GM21619 (cell line): ENCODE measurements around the gene FCGR3A.
"Not testable (repeated sequence)": the region's sequence is repeated elsewhere in the genome, so short reads cannot be mapped to it uniquely, and the experiment has no call there.

Source experiments
- ATAC-seq: cut with Tn5 transposase; IDR thresholded peaks from one replicate; pipeline ENCODE4 v1.9.1; 2021; ENCODE audit not compliant: unreplicated experiment

The FCGR3A gene

DNA sequence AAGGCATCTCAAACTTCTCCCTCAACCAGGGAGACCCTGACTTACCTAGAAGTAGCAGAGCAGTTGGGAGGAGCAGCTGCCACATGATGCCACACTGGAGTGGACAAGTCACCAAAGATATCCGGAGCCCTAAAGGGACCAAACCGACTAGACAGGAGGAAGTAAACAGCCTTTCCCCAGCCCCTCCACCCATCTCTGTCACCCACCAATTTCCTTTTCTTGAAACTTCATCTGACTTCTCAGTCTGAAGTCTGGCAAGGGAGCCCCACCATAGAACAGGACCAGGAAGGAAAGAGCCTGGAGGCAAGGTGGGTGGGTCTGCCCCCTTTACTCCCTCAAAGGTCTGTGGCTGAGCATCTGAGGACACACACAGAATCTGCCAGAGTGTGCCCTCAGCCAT lies at the start of gene FCGR3A:
TSS of gene FCGR3A (minus strand) at position 167 of the 400 bp plus-strand sequence. CDS start at position 85, 82 bp downstream.
- ATAC-seq: no peak

DNA sequence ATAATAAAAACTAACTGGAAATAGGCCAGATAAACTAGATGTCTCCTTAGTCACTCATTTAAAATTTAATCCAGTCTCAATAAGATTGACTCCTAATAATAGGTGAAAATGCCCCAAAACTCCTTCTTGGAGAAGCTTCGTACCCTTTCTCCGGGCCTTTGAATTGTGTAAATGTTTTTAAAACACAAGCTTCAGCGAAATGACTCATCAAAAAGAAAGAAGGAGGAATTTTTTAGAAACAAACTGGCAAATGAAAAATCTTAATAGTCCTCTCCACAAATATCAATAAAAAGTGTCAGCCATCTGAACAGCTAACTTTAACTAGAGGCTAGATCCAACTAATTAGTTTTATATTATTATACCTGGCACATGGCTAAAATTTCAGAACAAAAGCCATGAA lies 47.5 kb upstream of the FCGR3A start:
- ATAC-seq: not testable (repeated sequence)

DNA sequence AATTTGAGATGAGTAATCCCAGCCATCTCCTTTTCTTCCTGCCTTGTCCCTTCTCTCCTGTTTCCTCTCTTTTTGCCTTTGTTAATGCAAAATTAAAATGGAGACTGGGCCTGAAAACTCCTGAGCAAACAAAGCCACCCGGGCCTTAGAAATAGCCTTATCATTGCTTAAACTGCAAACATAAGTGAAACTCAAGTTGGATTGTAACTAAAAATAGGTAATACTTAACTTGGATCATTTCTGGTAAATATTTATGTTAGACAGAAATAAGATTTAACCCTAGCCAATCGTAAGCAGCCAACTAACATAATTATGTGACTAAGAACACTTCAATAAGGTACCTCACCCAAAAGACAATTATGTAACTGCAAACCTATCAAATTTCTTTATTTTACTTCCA lies 46.0 kb upstream of the FCGR3A start:
- not testable (repeated sequence) for ATAC-seq

DNA sequence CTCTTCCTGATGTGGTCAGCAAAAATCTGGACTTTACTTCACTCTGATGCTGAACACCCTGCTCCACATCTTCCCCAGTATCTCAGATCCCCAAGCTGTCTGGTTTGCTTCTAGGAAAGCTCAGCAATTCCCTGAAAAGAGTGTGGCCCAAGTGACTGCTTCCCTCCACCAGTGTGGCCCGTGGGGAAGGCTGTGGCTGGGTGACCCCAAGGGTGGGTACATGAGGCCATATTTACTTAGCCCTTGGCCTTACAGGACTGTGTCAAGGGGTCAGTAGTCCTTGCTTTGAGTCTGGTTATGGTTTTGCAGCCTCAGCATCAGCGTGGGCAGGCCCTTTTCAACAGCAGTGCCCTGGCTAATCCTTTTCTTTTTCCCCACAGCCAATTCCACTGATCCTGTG lies 45.6 kb upstream of the FCGR3A start:
- ATAC-seq: not testable (repeated sequence)

DNA sequence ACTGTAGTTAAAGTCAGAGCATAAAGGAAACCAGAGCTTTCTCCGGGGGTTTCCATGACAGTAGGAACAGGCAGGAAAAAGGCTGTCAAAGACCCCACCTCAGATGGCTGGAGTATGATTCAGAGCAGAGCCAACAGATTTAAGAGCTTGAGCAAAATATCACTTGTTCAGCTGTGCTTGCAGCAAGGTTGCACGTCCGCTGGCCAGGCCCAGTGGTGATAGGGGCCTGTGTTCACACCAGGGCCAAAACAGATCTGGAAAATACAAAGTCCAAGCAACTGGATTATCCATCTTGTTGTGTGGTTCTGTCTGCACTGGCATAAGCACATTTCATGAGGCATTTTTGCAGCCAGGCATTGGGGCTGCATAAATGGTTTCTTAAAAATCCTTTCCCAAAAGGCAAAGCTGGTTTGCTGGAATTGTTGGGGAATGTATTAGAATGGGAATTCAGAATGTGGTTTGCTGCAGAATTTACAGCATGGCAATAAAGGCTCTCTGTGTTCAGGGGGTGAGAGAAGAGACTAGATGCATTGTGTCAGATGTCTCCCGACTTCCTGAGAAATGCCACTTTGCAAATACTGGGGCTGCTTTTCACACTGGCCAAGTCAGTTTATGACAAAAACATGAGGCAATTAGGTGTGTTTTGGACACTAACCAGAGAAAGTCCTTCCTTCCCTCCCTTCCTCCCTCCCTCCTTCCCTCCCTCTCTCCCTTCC lies 44.8 kb upstream of the FCGR3A start:
- not testable (repeated sequence) for ATAC-seq

DNA sequence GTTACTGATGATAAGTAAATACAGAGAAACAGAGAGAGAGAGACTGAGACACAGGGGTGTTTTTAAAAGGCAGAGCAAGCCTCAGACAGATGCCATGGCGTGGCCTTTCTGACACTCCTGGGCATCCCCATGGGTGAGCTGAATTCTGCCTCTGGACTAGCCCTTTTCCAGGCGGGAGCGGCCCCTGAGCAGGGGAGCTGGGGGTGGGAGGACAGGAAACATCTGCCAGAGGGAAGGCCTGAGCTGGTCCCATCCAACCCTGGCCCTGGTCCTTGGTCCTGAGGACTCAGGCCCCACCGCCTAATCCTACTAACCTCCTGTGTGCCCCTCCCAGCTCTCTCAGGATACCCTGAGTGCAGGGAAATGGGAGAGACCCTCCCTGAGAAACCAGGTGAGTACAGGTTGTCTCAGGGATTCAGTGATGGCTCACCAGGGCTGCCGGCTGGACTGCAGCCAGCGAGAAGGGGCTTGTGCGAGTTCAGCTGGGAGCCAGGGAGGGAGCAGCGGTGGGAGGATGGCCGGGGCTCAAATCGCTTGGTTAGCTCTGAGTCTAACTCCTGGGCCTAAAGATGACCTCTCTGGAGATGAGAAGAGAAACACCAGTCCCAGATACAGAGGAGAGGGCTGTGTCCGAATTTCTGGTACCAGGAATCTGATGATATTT lies 43.6 kb upstream of the FCGR3A start:
- not testable (repeated sequence) for ATAC-seq

DNA sequence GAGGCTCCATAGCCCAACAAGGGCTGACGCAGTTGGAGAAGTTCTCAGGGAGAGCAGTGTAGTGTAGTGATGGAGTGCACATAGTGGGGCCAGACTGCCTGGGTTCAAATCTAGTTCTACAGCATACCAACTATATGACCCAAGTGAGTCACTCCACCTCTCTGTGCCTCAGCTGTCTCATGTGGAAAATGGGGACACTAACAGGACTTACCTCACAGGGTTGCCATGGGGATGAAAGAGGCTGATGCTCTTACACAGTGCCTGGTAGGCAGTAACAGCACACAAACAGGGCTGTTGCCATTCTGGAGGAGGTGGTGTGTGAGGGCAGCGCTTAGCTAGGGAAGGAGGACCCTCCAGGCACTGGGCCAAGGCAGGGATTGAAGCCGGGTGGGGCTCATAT lies 43.0 kb upstream of the FCGR3A start:
- not testable (repeated sequence) for ATAC-seq

DNA sequence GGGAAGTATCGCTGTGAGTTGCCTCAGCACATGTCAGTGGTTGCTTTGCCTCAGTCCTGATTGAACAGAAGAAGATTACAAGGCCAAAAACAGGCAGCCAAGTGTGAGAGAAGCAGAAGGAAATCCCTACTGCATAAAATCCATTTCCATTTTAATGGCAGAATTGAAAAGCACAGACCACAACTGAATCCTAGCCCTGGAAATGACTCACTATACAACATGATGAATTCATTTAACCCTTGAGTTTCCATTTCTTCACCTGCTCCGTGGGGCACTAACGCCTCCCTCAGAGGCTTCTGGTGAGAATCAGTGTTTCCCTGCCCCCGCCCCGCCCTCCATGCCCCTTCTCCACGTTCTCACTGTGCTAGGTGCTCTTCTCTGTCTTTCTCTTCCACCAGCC lies 40.3 kb upstream of the FCGR3A start:
- ATAC-seq: not testable (repeated sequence)

DNA sequence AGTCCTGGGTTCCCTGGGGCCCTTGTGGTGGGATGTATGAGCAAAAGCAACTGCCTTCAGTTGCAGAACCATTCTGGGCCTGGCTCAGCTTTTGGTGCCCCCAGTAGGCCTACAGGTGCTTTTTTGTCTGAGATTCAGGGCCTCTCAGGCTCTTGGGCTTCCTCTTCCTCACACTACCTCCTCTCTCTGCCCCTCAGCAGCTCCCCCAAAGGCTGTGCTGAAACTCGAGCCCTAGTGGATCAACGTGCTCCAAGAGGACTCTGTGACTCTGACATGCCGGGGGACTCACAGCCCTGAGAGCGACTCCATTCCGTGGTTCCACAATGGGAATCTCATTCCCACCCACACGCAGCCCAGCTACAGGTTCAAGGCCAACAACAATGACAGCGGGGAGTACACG lies 39.7 kb upstream of the FCGR3A start:
- ATAC-seq: not testable (repeated sequence)

DNA sequence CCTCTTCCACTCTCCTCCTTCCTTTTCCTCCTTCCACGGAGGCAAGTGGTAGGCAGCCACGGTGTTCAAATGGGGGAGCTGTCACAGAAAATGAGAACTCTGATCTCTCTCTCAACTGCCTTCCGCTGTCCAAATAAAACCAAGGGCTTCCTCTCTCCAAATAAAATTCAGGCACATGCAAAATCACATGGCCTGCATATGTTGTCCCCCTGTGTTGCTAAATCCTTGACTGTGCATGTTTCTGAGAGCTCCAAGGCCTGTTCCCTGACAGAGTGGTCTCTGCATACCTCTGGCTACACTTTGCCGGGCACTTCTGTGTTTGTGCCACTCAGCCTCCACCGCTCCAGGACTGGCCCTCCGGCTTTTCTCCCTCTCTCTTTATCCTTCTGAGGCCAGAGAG lies 39.0 kb upstream of the FCGR3A start:
- not testable (repeated sequence) for ATAC-seq

DNA sequence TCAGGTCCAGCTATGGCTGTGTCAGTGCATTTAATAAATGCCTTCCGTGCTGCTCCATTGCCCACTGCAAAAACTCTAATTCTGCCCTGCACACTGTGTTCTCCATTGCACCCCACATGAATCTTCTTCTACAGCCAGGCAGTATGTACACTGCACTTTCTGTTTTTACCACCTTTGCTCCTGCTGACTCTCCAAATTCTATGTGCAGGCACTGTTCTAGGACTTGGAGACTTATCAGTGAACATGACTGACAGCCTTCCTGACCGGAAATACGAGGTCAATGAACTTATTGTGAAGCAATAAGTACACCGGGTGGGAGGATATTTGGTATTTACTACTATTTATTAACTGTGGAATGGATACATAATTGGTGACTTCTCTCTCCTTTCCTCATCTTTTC lies 33.3 kb upstream of the FCGR3A start:
- not testable (repeated sequence) for ATAC-seq

DNA sequence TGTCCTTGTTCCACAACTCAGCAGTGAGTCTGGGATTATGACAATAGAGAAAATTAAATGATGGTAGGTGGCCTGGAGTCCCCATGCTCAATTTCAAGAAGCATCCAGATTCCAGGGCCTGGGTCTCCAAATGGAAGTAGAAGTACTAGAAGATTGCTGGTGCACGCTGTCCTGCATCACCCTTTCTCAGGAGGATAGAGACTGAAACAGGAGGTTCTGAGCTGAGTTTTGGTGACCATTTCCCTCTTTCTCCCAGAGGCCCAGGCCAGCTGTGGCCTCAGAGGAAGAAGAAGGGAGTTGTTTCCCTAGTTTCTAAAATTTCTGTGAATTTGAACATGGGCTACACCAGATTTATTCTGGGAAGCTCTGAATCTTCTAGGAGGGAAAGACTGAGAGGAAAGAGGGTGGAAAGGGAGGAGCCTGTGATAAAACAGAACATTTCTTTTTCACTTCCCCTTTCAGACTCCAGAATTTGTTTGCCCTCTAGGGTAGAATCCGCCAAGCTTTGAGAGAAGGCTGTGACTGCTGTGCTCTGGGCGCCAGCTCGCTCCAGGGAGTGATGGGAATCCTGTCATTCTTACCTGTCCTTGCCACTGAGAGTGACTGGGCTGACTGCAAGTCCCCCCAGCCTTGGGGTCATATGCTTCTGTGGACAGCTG lies 31.4 kb upstream of the FCGR3A start:
- peak; percentile 62 for ATAC-seq

DNA sequence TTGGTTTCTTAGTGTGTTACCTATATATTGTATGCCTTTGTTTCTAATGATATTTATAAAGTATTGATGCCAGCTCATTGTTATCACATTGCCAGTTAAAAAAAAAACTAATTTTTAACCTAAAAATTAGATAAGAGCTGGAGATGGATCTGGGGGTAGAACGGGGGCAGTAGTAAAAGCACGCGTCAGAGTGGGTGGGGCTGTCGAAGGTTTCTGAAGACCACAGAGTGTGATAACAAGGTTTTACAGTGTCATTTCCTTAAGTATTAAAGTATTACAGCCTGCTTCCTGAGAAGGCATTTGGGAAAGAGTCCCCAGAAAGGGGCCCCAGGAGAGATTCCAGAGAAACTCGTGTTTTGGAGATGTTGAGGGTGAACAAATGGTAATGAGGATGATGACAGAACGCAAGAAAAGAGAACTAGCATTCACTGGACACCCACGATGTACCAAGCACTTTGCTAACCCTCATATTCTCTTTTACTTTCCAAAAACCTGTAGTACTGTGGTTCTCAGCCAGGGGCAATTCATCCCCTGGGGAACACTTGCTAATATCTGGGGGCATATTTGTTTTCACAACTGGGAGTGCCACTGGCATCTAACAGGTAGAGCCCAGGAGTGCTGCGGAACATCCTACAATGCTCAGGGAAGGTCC lies 30.4 kb upstream of the FCGR3A start:
- not testable (repeated sequence) for ATAC-seq

DNA sequence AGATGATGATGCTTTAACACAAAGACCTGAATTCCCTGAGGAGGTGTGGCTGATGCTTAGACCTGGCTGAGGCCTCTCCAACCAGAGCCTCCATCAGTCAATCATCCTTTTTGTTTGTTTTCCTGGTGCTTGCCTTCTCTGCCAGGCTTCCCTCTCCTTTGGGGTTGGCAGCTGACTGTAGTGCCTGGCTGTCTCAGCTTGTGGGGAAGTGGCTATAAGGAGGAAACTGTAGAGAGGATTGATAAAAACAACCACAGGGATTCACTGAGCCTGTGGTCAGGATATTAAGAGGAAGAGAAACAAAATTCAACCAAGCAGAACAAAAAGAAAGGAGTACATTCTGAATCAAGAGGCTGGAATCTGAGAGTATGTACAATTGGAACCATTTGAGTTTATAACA lies 27.1 kb upstream of the FCGR3A start:
- ATAC-seq: not testable (repeated sequence)

DNA sequence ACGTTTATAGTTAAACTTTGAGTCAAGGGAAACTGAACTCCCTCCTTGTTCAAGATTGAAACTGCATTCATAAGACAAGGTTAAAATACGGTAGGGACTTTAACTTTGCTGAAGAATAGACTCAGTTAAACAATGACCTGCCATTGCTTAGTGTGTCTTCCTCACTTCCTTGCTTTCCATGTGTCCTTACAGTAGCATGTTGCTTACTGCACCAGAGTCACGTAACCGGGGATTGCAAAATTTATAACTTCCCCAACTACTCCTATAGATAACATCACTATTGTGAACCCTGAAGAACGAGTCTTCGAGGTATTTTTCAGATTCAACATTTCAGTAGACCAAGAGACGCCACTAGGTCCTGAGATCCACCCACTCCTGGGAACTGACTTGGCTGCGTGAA lies 22.1 kb upstream of the FCGR3A start:
- not testable (repeated sequence) for ATAC-seq

DNA sequence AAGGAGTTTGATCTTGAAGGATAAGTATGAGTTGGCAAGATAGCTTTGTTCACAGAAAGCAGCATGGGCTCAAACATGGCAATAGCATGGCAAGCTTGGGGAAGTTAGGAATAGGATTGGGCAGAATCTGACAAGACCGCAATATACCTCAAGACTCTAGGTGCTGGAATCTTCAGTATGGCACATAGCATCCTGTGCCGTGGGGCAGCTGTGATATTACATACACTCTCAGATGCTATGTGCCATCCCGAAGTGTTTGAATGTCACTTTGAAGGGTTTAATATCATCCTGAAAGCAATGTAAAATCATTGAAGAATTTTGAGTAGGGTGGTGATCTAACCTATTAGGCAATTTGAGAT lies 17.0 kb upstream of the FCGR3A start:
- ATAC-seq: not testable (repeated sequence)

DNA sequence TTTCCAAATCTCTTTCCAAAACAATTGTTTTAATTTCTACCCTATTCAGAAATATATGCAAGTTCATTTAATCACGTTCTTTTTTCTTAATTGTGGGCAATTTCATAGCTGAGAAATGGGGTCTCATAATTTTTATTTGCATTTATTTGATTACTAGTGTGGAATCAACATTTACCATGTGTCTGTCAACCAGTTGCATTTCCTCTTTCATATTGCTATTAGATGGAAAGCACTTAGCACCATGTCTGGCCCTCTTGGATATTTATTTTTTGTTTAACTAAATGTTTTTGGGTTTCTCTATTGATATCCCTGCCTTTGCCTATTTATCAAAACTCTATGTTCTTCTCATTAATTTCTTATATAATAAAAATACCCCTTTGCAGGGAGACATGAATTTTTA lies 13.9 kb upstream of the FCGR3A start:
- ATAC-seq: not testable (repeated sequence)

DNA sequence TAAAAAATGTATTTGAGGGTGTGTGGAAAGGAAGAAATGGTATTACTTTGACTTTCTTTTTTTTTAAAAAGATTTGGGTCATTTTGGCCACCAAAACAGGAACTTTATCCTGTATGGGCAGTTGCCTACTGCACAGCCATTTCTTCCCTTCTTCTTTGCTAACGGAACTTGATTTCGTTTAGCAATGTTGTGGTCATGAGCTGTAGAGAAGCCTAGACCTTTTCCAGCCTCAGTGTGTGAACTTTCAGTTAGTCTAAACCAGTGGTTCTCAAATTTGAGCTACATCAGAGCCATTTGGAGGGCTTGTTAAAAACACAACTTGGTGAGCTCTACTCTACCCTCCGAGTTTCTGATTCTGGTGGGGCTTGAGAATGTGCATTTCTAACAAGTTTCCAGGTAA lies 12.8 kb upstream of the FCGR3A start:
- not testable (repeated sequence) for ATAC-seq

DNA sequence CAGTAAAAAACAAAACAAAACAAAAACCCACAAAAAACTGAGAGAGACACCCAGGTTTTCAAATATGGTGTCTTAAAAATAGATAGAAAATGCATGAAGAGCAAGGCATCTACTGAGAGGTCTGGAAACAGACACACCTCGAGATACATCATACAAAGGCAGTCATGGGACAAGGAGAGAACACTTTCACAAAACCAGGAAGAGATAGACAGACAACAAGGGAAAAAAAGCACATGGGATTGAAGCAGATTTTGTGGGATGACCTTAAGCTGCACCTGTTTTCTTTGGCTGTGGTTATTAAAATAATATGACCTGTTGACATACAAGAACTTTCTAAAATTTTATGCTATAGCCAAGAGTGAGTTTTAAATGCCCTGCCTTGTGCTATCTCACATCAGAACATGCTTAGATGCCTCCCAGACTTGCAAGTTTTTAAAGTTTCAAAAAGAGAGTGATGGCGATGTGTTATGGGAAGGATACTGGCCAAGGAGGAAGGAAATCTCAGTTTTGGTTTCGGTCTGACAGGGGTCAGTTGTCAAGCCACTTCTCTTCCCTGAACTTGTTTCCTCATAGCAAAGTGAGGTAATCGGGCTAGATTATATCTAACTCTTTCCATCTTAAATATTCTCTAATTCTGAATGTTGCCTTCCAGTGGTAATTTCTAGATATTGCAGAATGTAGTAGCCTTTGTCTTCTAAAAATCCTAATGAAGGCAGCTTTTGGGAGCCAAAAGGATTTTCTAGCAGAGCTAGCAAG lies 11.5 kb upstream of the FCGR3A start:
- not testable (repeated sequence) for ATAC-seq

DNA sequence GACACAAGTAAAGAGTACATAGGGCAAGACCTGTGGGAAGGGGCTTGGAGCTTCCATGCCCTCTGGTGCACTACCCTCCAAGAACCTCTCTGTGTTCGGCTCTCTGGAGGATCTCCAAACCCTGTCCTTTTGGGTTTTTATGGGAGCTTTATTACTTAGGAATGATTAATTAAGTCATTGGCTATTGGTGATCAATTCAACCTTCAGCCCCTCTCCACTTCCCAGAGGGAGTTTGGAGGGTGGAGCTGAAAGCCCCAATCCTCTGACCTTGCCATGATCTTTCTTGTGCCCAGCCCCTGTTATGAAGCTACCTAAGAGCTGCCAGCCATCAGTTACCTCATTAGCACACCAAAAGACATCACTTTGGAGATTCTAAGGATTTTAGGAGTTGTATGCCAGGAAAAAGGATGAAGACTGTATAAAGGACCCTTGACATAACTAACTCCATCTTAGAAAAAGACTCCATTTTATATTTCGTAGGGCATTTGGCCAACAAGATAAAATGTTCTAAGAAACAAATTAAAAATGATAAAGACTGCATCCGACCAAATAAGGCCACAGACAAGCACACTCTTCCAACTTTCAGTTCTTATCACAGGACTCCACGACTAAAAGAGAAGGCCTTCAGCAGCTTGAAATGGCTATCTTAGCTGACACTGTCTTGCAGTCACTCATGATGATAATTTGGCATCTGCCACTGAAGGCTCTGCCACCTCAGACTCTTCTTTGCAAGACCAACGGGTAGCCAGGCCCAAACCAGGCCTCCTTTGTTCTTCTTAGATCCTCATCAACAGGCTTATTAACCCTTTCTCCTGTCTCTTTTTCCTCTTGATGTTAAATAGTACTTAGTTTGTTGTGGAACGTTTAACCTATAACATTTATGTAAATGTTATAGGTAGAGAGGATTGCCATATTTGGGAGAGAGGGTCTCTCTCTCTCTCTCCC lies 8.2 kb upstream of the FCGR3A start:
- not testable (repeated sequence) for ATAC-seq
